Measurements from ENCODE around the gene BANF1.

GRCh38 chr11:66046901-66047300 lies 44.6 kb downstream of the BANF1 start:
- no peak for TF ChIP-seq FOXP2 (optimal IDR thresholded peaks at IDR 0.05; ENCODE audit: borderline replicate concordance, extremely low read depth, extremely low read length, insufficient read depth)
- no peak for TF ChIP-seq POLR2AphosphoS5 (IDR thresholded peaks at IDR 0.05; ENCODE audit: low read depth, low read length)

Measured in PFSK-1 (cell line).